ENCODE results near the gene OSGEP. TPM values are rescaled to one million over a fixed set of nuclear protein-coding genes. Genes with fewer than 3 reads are reported as not detected.

Gene OSGEP
- total RNA-seq, 4 donors from 2014 or later: 26.7 to 146 (median 64.7) TPM

- WGBS, 2 donors (ENCODE audit: low coverage in 1 of 2): 68 to 73% methylated on average over 4 of the region's 4 CpGs
- Histone ChIP-seq H3K9me3 (no peaks in the 10 kb centered on the region), H3K36me3 (no peaks in the 10 kb centered on the region), H3K27ac (no peak overlapping the region), H3K27me3 (no peaks in the 10 kb centered on the region), H3K4me3 (no peak overlapping the region), H3K4me1 (no peaks in the 10 kb centered on the region)
- TF ChIP-seq EP300 (IDR thresholded peaks at IDR 0.05; ENCODE audit: low read depth): no peak
- no peak for TF ChIP-seq CTCF (IDR thresholded peaks at IDR 0.05)
- TF ChIP-seq POLR2A (IDR thresholded peaks at IDR 0.05): no peak
- TF ChIP-seq POLR2AphosphoS5 (IDR thresholded peaks at IDR 0.05): no peak
- no peak for DNase-seq
- intact Hi-C loops (cut with DNase I; ENCODE audit: low total_unique reads): no loop called here
- in situ Hi-C loops (cut with MboI; ENCODE audit: low pct_ligation_motif_present in 1 of 4, low pct_unique_long_range_greater_than_20kb in 1 of 4, low sequenced_read_pairs in 3 of 4): no loop called here
Observed at GRCh38 chr14:20499108-20499507, 44.5 kb upstream of the OSGEP start.

- 72 to 100% methylated on average over 1 to 2 of the region's 2 CpGs for WGBS, 2 donors (ENCODE audit: low coverage in 1 of 2)
- TF ChIP-seq POLR2AphosphoS5 (IDR thresholded peaks at IDR 0.05): no peak
- TF ChIP-seq CTCF (IDR thresholded peaks at IDR 0.05): no peak
- no peak for TF ChIP-seq EP300 (IDR thresholded peaks at IDR 0.05; ENCODE audit: low read depth)
- no peak for TF ChIP-seq POLR2A (IDR thresholded peaks at IDR 0.05)
- H3K36me3 ChIP-seq: no peaks in the 10 kb centered on the region
- no peaks in the 10 kb centered on the region for H3K4me1 ChIP-seq
- no peak for DNase-seq
- intact Hi-C loops (cut with DNase I; ENCODE audit: low total_unique reads) (no loop called here), in situ Hi-C loops (cut with MboI; ENCODE audit: low pct_ligation_motif_present in 1 of 4, low pct_unique_long_range_greater_than_20kb in 1 of 4, low sequenced_read_pairs in 3 of 4) (no loop called here)
- H3K4me3 ChIP-seq: no peak overlapping the region
- no peaks in the 10 kb centered on the region for H3K9me3 ChIP-seq
- no peak overlapping the region for H3K27ac ChIP-seq
- no peaks in the 10 kb centered on the region for H3K27me3 ChIP-seq
Observed at GRCh38 chr14:20498622-20499021, 44.0 kb upstream of the OSGEP start.

- TF ChIP-seq CTCF (IDR thresholded peaks at IDR 0.05): no peak
- no peak for TF ChIP-seq EP300 (IDR thresholded peaks at IDR 0.05; ENCODE audit: low read depth)
- no peak for TF ChIP-seq POLR2A (IDR thresholded peaks at IDR 0.05)
- no peak for TF ChIP-seq POLR2AphosphoS5 (IDR thresholded peaks at IDR 0.05)
- intact Hi-C loops (cut with DNase I; ENCODE audit: low total_unique reads): no loop called here
Observed at GRCh38 chr14:20494935-20495766, 40.5 kb upstream of the OSGEP start.

GRCh38 chr14:20493634-20494033 is 39.0 kb upstream of the OSGEP start:
- no peaks in the 10 kb centered on the region for H3K36me3 ChIP-seq
- no peak overlapping the region for H3K4me3 ChIP-seq
- no peak overlapping the region for H3K27ac ChIP-seq
- intact Hi-C loops (cut with DNase I; ENCODE audit: low total_unique reads): no loop called here
- TF ChIP-seq CTCF (IDR thresholded peaks at IDR 0.05): no peak
- no peak for TF ChIP-seq POLR2A (IDR thresholded peaks at IDR 0.05)
- TF ChIP-seq POLR2AphosphoS5 (IDR thresholded peaks at IDR 0.05): no peak
- TF ChIP-seq EP300 (IDR thresholded peaks at IDR 0.05; ENCODE audit: low read depth): no peak
- H3K4me1 ChIP-seq: no peaks in the 10 kb centered on the region
- in situ Hi-C loops (cut with MboI; ENCODE audit: low pct_ligation_motif_present in 1 of 4, low pct_unique_long_range_greater_than_20kb in 1 of 4, low sequenced_read_pairs in 3 of 4): no loop called here
- H3K9me3 ChIP-seq: no peaks in the 10 kb centered on the region
- DNase-seq: no peak
- no peaks in the 10 kb centered on the region for H3K27me3 ChIP-seq
- 8 to 47% methylated on average over 2 of the region's 2 CpGs for WGBS, 2 donors (ENCODE audit: low coverage in 1 of 2)

More at GRCh38 chr14:20494935-20495766, 40.5 kb upstream of the OSGEP start:
- in situ Hi-C loops (cut with MboI; ENCODE audit: low pct_ligation_motif_present in 1 of 4, low pct_unique_long_range_greater_than_20kb in 1 of 4, low sequenced_read_pairs in 3 of 4): no loop called here
- Histone ChIP-seq H3K4me1 (no peaks in the 10 kb centered on the region), H3K27ac (no peak overlapping the region), H3K4me3 (no peak overlapping the region), H3K9me3 (no peaks in the 10 kb centered on the region), H3K36me3 (no peaks in the 10 kb centered on the region), H3K27me3 (no peaks in the 10 kb centered on the region)
- 50 to 82% methylated on average over 2 to 8 of the region's 8 CpGs for WGBS, 2 donors (ENCODE audit: low coverage in 1 of 2)
- DNase-seq: no peak
